H1 (cell line): ENCODE results near the gene UVRAG. TPM values are rescaled to one million over a fixed set of nuclear protein-coding genes. Genes with fewer than 3 reads are reported as not detected.

ENCODE experiments used
- CTCF ChIA-PET: fragments of 300-600 bp; sonication (Branson Sonifier 250); formaldehyde crosslinking; loops from one replicate; lab custom pipeline; 2021; ENCODE audit not compliant: partially characterized antibody; lab: Charles Lee
- POLR2A ChIA-PET: fragments of 300-600 bp; sonication (Branson Sonifier 250); formaldehyde crosslinking; loops from one replicate; lab custom pipeline; 2021; ENCODE audit warnings: inconsistent platforms; ENCODE audit not compliant: partially characterized antibody; lab: Charles Lee
- DNase-seq, 2 experiments: peaks; one replicate each; pipeline versions ENCODE4 v3.0.0 to v3.0.0-alpha.2; 2010 to 2022; ENCODE audit warnings: low spot score in 2 of 2, low read depth in 1 of 2, mixed read lengths in 1 of 2
- FAIRE-seq: peaks from 2 replicates; lab custom pipeline; 2011; peaks lifted over from hg19 to GRCh38; lab: Jason Lieb, UNC
- H2AFZ ChIP-seq: 2 replicates; pipeline ENCODE4 v1.8.1; 2012; ENCODE audit warnings: low read length, inconsistent platforms
- H2AK5ac ChIP-seq: 2 replicates; pipeline ENCODE4 v1.6.1; 2013; ENCODE audit warnings: low read depth, low read length
- H2BK120ac ChIP-seq: replicated peaks from 2 replicates; pipeline ENCODE3; 2013; ENCODE audit warnings: low read depth, low read length, inconsistent platforms
- H2BK12ac ChIP-seq: 2 replicates; pipeline ENCODE4 v1.6.1; 2013; ENCODE audit warnings: low read depth, low read length
- H2BK15ac ChIP-seq: 2 replicates; pipeline ENCODE4 v1.6.1; 2013; ENCODE audit warnings: low read length
- H2BK20ac ChIP-seq: 2 replicates; pipeline ENCODE4 v1.6.1; 2013; ENCODE audit warnings: low read length
- H2BK5ac ChIP-seq: 2 replicates; pipeline ENCODE4 v1.6.1; 2013; ENCODE audit warnings: low read depth, low read length
- H3K14ac ChIP-seq: 2 replicates; pipeline ENCODE4 v1.6.1; 2013; ENCODE audit warnings: inconsistent platforms; ENCODE audit not compliant: insufficient read length
- H3K18ac ChIP-seq: 2 replicates; pipeline ENCODE4 v1.6.1; 2013; ENCODE audit warnings: low read length; ENCODE audit errors: extremely low read depth
- H3K23ac ChIP-seq: 2 replicates; pipeline ENCODE4 v1.6.1; 2013; ENCODE audit warnings: inconsistent platforms; ENCODE audit not compliant: insufficient read length
- H3K23me2 ChIP-seq: 2 replicates; pipeline ENCODE4 v1.6.1; 2013; ENCODE audit warnings: low read depth, low read length
- H3K27ac ChIP-seq: 2 replicates; pipeline ENCODE4 v1.6.1; 2011; ENCODE audit warnings: low read depth, low read length, inconsistent platforms
- H3K27me3 ChIP-seq, 4 experiments: replicated peaks in 1 of 4; 1 replicate in 1 of 4; 2 replicates in 3 of 4; pipeline versions ENCODE4 v1.6.1 to v1.8.1; 2011 to 2013; ENCODE audit warnings: low read length in 3 of 4, mild to moderate bottlenecking in 3 of 4, inconsistent platforms in 2 of 4, mixed read lengths in 2 of 4, moderate library complexity in 1 of 4; ENCODE audit not compliant: control insufficient read depth in 3 of 4, insufficient read depth in 3 of 4; ENCODE audit errors: extremely low read depth in 1 of 4
- H3K36me3 ChIP-seq, 4 experiments: 2 replicates each; pipeline versions ENCODE4 v1.6.1 to v1.8.1; 2011 to 2013; ENCODE audit warnings: mild to moderate bottlenecking in 4 of 4, low read length in 3 of 4, moderate library complexity in 2 of 4, control low read depth in 1 of 4, inconsistent platforms in 1 of 4; ENCODE audit not compliant: insufficient read depth in 4 of 4, control insufficient read depth in 2 of 4
- H3K4ac ChIP-seq: replicated peaks from 2 replicates; pipeline ENCODE3; 2013; ENCODE audit warnings: low read length, low read depth, mixed read lengths, inconsistent platforms; ENCODE audit not compliant: insufficient read length
- H3K4me1 ChIP-seq, 4 experiments: replicated peaks in 1 of 4; 1 replicate in 1 of 4; 2 replicates in 3 of 4; pipeline versions ENCODE4 v1.6.1 to v1.8.1; 2011 to 2013; ENCODE audit warnings: low read length in 3 of 4, inconsistent platforms in 2 of 4, mixed read lengths in 1 of 4; ENCODE audit not compliant: insufficient read depth in 4 of 4, control insufficient read depth in 3 of 4
- H3K4me2 ChIP-seq, 2 experiments: 2 replicates each; pipeline versions ENCODE4 v1.6.1 to v1.8.1; 2011 to 2013; ENCODE audit warnings: low read depth in 2 of 2, low read length in 2 of 2, control low read depth in 1 of 2, inconsistent platforms in 1 of 2, mild to moderate bottlenecking in 1 of 2; ENCODE audit not compliant: insufficient read depth in 1 of 2
- H3K4me3 ChIP-seq, 4 experiments: fragments of 200-600, 300-600 bp in 1 of 4; sonication (generic), shearing (Covaris generic), sonication (Bioruptor Twin) in 1 of 4; 2 replicates each; pipeline versions ENCODE4 v1.5.1 to v1.8.1; 2011 to 2016; ENCODE audit warnings: low read length in 4 of 4, low read depth in 3 of 4, control low read depth in 2 of 4, inconsistent platforms in 2 of 4, mild to moderate bottlenecking in 2 of 4, mixed read lengths in 1 of 4, moderate library complexity in 1 of 4; ENCODE audit not compliant: insufficient read depth in 2 of 4; ENCODE audit errors: extremely low read depth in 1 of 4
- H3K56ac ChIP-seq: replicated peaks from 2 replicates; pipeline ENCODE3; 2013; ENCODE audit warnings: low read depth, mild to moderate bottlenecking, mixed read lengths, low read length, inconsistent platforms; ENCODE audit not compliant: insufficient read length
- H3K79me1 ChIP-seq: 2 replicates; pipeline ENCODE4 v1.6.1; 2013; ENCODE audit warnings: low read depth, low read length, control low read depth
- H3K79me2 ChIP-seq, 2 experiments: 2 replicates each; pipeline versions ENCODE4 v1.6.1 to v1.8.1; 2012 to 2013; ENCODE audit warnings: low read length in 2 of 2, mild to moderate bottlenecking in 2 of 2, inconsistent platforms in 1 of 2; ENCODE audit not compliant: insufficient read depth in 2 of 2, control insufficient read depth in 1 of 2
- H3K9ac ChIP-seq, 4 experiments: replicated peaks in 1 of 4; 1 replicate in 1 of 4; 2 replicates in 3 of 4; pipeline versions ENCODE4 v1.6.1 to v1.8.1; 2011 to 2013; ENCODE audit warnings: low read depth in 3 of 4, low read length in 3 of 4, control low read depth in 2 of 4, mild to moderate bottlenecking in 2 of 4, moderate library complexity in 2 of 4, inconsistent platforms in 1 of 4; ENCODE audit errors: extremely low read depth in 1 of 4
- H3K9me3 ChIP-seq, 2 experiments: 2 replicates each; pipeline versions ENCODE4 v1.6.1 to v1.8.1; 2012 to 2013; ENCODE audit warnings: mild to moderate bottlenecking in 2 of 2, moderate library complexity in 2 of 2, control low read depth in 1 of 2, inconsistent platforms in 1 of 2, low read depth in 1 of 2, low read length in 1 of 2, mixed read lengths in 1 of 2; ENCODE audit not compliant: insufficient read depth in 2 of 2
- H4K20me1 ChIP-seq, 2 experiments: replicated peaks in 1 of 2; 2 replicates each; pipeline versions ENCODE3 to v1.8.1; 2011 to 2013; ENCODE audit warnings: inconsistent platforms in 2 of 2, low read length in 2 of 2, mild to moderate bottlenecking in 1 of 2; ENCODE audit not compliant: insufficient read depth in 2 of 2, control insufficient read depth in 1 of 2
- H4K5ac ChIP-seq: 2 replicates; pipeline ENCODE4 v1.6.1; 2013; ENCODE audit warnings: low read length, low read depth, mixed read lengths, inconsistent platforms; ENCODE audit not compliant: insufficient read length
- H4K8ac ChIP-seq: 2 replicates; pipeline ENCODE4 v1.8.0; 2013; ENCODE audit warnings: mild to moderate bottlenecking, moderate library complexity, low read length, inconsistent platforms; ENCODE audit not compliant: insufficient read depth; ENCODE audit errors: extremely low read depth
- H4K91ac ChIP-seq: replicated peaks from 2 replicates; pipeline ENCODE3; 2013; ENCODE audit warnings: low read length, mixed read lengths, inconsistent platforms; ENCODE audit not compliant: insufficient read length
- CEBPB ChIP-seq: IDR thresholded peaks from 2 replicates; pipeline ENCODE4 v1.6.1; 2012; ENCODE audit warnings: low read depth, low read length
- CTBP2 ChIP-seq: IDR thresholded peaks from 2 replicates; pipeline ENCODE4 v1.7.0; 2011; ENCODE audit warnings: borderline replicate concordance, mild to moderate bottlenecking, moderate library complexity, mixed read lengths, low read length; ENCODE audit not compliant: insufficient read depth, insufficient read length
- EP300 ChIP-seq, 2 experiments: IDR thresholded peaks; 1 replicate in 1 of 2; 2 replicates in 1 of 2; pipeline ENCODE4 v1.6.1; 2011 to 2012; ENCODE audit warnings: low read depth in 2 of 2, low read length in 2 of 2, mild to moderate bottlenecking in 2 of 2, borderline replicate concordance in 1 of 2, inconsistent platforms in 1 of 2, moderate library complexity in 1 of 2
- KDM5A ChIP-seq: fragments of 200-600 bp; IDR thresholded peaks from 2 replicates; pipeline ENCODE4 v1.7.1; 2012; ENCODE audit warnings: mild to moderate bottlenecking, low read length, inconsistent platforms, mixed read lengths
- PHF8 ChIP-seq: fragments of 200-600 bp; sonication (generic); conservative IDR thresholded peaks from 2 replicates; pipeline ENCODE4 v1.7.1; 2012; ENCODE audit warnings: low read depth, mild to moderate bottlenecking, inconsistent platforms, low read length, moderate library complexity
- POLR2AphosphoS5 ChIP-seq: IDR thresholded peaks from 2 replicates; pipeline ENCODE4 v1.6.1; 2011; ENCODE audit warnings: low read depth, low read length
- SIN3A ChIP-seq, 2 experiments: IDR thresholded peaks in 1 of 2; conservative IDR thresholded peaks in 1 of 2; 2 replicates each; pipeline ENCODE4 v1.6.1; 2011 to 2012; ENCODE audit warnings: low read length in 2 of 2, improper control_type of control experiment in 1 of 2, low read depth in 1 of 2, mild to moderate bottlenecking in 1 of 2
- SP4 ChIP-seq: IDR thresholded peaks from 2 replicates; pipeline ENCODE4 v1.6.1; 2012; ENCODE audit warnings: low read length, inconsistent platforms
- TEAD4 ChIP-seq: IDR thresholded peaks from 2 replicates; pipeline ENCODE4 v1.6.1; 2012; ENCODE audit warnings: low read depth, low read length, inconsistent platforms, mixed read lengths
- WGBS, 2 experiments: shearing (Covaris generic) in 1 of 2; methylation state at CpG; one replicate each; pipeline versions ENCODE4 v1.1.6 to v1.1.7; 2013 to 2015; ENCODE audit warnings: low lambda C conversion rate in 2 of 2, mixed read lengths in 2 of 2, inconsistent platforms in 1 of 2, low coverage in 1 of 2, missing lambda C conversion rate in 1 of 2; ENCODE audit not compliant: insufficient replicate concordance in 2 of 2, insufficient coverage in 1 of 2, insufficient read length in 1 of 2; ENCODE audit errors: extremely low coverage in 1 of 2, missing lambda C conversion rate in 1 of 2; 5-methylcytosine and 5-hydroxymethylcytosine counted together
- polyA plus RNA-seq, 7 experiments: library from polyadenylated mRNA; depleted of rRNA in 3 of 7; stranded (reverse) in 5 of 7; unstranded in 2 of 7; fragments of >200 nt in 5 of 7; fragments of 200-250 nt in 2 of 7; gene quantifications; 1 replicate in 5 of 7; 2 replicates in 1 of 7; 4 replicates in 1 of 7; pipeline versions ENCODE4 v1.2.1 to v1.2.3, GENCODE V29; 2011 to 2013; ENCODE audit warnings: missing spikeins in 2 of 7, mixed read lengths in 2 of 7
- total RNA-seq: library from RNA; stranded (reverse); fragmentation: NEBNext Ultra II Directional; extraction: Animal tissue kit (Norgen Biotek cat#: 25700); gene quantifications from 2 replicates; pipeline ENCODE4 v1.2.1, GENCODE V29; 2021
- TF ChIP-seq, protein P1 (sequence below), 3 experiments: IDR thresholded peaks; 1 replicate in 2 of 3; 2 replicates in 1 of 3; pipeline versions ENCODE4 v1.5.1 to v1.6.1; 2011; ENCODE audit warnings: low read length in 3 of 3, mild to moderate bottlenecking in 3 of 3, inconsistent platforms in 2 of 3, low read depth in 1 of 3, moderate library complexity in 1 of 3; ENCODE audit not compliant: insufficient read depth in 1 of 3; ENCODE audit errors: control extremely low read depth in 1 of 3
- TF ChIP-seq, protein P2 (sequence below): IDR thresholded peaks from 2 replicates; pipeline ENCODE4 v1.6.1; 2011; ENCODE audit warnings: low read length, improper control_type of control experiment

UVRAG gene
- total and polyA plus RNA-seq, 2 of the 8 experiments (the other 6 are each of a cell fraction or from before 2014, with no cell fraction given), result 5.5 to 14.7 TPM

DNA sequence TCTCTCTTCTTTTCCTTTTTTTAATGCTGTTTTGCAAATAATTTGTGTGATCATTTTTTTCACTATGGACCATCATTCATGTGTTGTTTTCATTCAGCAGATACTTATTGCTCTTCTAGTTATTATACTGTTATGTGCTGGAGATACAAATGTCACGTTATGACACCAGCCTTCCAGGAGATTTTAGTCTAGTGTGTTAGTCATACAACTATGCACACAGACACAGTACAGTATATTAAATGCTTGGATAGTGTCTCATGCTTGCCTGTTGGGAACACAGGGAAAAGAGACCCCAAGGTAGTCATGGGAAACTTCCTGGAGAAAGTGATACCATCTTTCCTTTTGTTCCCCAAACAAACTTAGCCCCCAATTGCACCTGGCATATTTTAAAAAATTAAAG lies 116.1 kb downstream of the UVRAG start:
- CTCF ChIA-PET, result no interaction called here
- Histone ChIP-seq H3K27me3 (no peaks in the 10 kb centered on the region), H2AK5ac (no peak overlapping the region), H3K4ac (no peak overlapping the region), H2BK15ac (no peak overlapping the region), H3K9me3 (no peaks in the 10 kb centered on the region), H3K4me3 (no peak overlapping the region), H3K4me2 (no peak overlapping the region), H3K9ac (no peak overlapping the region), H3K18ac (no peak overlapping the region), H4K5ac (no peak overlapping the region), H3K56ac (no peak overlapping the region), H4K8ac (no peak overlapping the region), H3K79me1 (no peaks in the 10 kb centered on the region), H3K36me3 (no peaks in the 10 kb centered on the region; a peak in 1 of 8 replicates), H2AFZ (no peak overlapping the region), H4K91ac (no peak overlapping the region), H2BK5ac (no peak overlapping the region), H3K79me2 (no peaks in the 10 kb centered on the region), H3K27ac (no peak overlapping the region), H2BK20ac (no peak overlapping the region), H3K4me1 (no peaks in the 10 kb centered on the region), H3K23ac (no peak overlapping the region), H3K14ac (no peak overlapping the region), H3K23me2 (no peaks in the 10 kb centered on the region), H2BK12ac (no peak overlapping the region), H4K20me1 (peaks cover 0 to 1% of the 10 kb centered on the region in 2 experiments), H2BK120ac (no peak overlapping the region)
- DNase-seq (no peak), FAIRE-seq (no peak)
- POLR2A ChIA-PET, result no interaction called here
- 77% methylated on average over 1 of the region's 1 CpG; no CpG with 5 or more reads in 1 of the 2 experiments for WGBS, 2 experiments
- TF ChIP-seq SP4 (no peak), CTBP2 (no peak), EP300 (IDR thresholded peaks at IDR 0.05; ENCODE audit: borderline replicate concordance in 1 of 2, low read depth in 2 of 2, low read length in 2 of 2) (no peak), CEBPB (no peak), TEAD4 (no peak), POLR2AphosphoS5 (no peak), SIN3A (conservative IDR thresholded peaks at IDR 0.05 in 1 of 2, IDR thresholded peaks at IDR 0.05 in 1 of 2; ENCODE audit: low read depth in 1 of 2, low read length in 2 of 2) (no peak), KDM5A (no peak), PHF8 (no peak)
- TF ChIP-seq, protein P1, sequence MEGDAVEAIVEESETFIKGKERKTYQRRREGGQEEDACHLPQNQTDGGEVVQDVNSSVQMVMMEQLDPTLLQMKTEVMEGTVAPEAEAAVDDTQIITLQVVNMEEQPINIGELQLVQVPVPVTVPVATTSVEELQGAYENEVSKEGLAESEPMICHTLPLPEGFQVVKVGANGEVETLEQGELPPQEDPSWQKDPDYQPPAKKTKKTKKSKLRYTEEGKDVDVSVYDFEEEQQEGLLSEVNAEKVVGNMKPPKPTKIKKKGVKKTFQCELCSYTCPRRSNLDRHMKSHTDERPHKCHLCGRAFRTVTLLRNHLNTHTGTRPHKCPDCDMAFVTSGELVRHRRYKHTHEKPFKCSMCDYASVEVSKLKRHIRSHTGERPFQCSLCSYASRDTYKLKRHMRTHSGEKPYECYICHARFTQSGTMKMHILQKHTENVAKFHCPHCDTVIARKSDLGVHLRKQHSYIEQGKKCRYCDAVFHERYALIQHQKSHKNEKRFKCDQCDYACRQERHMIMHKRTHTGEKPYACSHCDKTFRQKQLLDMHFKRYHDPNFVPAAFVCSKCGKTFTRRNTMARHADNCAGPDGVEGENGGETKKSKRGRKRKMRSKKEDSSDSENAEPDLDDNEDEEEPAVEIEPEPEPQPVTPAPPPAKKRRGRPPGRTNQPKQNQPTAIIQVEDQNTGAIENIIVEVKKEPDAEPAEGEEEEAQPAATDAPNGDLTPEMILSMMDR (IDR thresholded peaks at IDR 0.05; ENCODE audit: control extremely low read depth in 1 of 3, insufficient read depth in 1 of 3, low read depth in 1 of 3, low read length in 3 of 3), result no peak
- TF ChIP-seq, protein P2, sequence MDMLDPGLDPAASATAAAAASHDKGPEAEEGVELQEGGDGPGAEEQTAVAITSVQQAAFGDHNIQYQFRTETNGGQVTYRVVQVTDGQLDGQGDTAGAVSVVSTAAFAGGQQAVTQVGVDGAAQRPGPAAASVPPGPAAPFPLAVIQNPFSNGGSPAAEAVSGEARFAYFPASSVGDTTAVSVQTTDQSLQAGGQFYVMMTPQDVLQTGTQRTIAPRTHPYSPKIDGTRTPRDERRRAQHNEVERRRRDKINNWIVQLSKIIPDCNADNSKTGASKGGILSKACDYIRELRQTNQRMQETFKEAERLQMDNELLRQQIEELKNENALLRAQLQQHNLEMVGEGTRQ, result no peak
